ENCODE data around the gene PCSK6. TPM values are rescaled to one million over a fixed set of nuclear protein-coding genes. Genes with fewer than 3 reads are reported as not detected.
"Not testable (repeated sequence)": the region's sequence is repeated elsewhere in the genome, so short reads cannot be mapped to it uniquely, and the experiment has no call there.

Gene PCSK6
- total RNA-seq, 1 donor: 0.54 TPM

- DNase-seq (ENCODE audit: low read depth in 2 of 3, low spot score in 2 of 3): no peak
Measured at GRCh38 chr15:101388046-101388445, 101.5 kb downstream of the PCSK6 start.

- DNase-seq (ENCODE audit: low read depth in 2 of 3, low spot score in 2 of 3): no peak
Measured at GRCh38 chr15:101387574-101387973, 101.9 kb downstream of the PCSK6 start.

- DNase-seq (ENCODE audit: low read depth in 2 of 3, low spot score in 2 of 3): no peak
Measured at GRCh38 chr15:101386967-101387366, 102.5 kb downstream of the PCSK6 start.

- no peak for DNase-seq (ENCODE audit: low read depth in 2 of 3, low spot score in 2 of 3)
Measured at GRCh38 chr15:101386006-101386405, 103.5 kb downstream of the PCSK6 start.

GRCh38 chr15:101384276-101384675, 105.2 kb downstream of the PCSK6 start:
- DNase-seq (ENCODE audit: low read depth in 2 of 3, low spot score in 2 of 3): no peak

- no peak for DNase-seq (ENCODE audit: low read depth in 2 of 3, low spot score in 2 of 3)
Measured at GRCh38 chr15:101382544-101382943, 107.0 kb downstream of the PCSK6 start.

GRCh38 chr15:101381671-101382212, 107.8 kb downstream of the PCSK6 start:
- no peak for DNase-seq (ENCODE audit: low read depth in 2 of 3, low spot score in 2 of 3)

- DNase-seq (ENCODE audit: low read depth in 2 of 3, low spot score in 2 of 3): no peak
Measured at GRCh38 chr15:101380146-101380545, 109.4 kb downstream of the PCSK6 start.

- no peak for DNase-seq (ENCODE audit: low read depth in 2 of 3, low spot score in 2 of 3)
Measured at GRCh38 chr15:101379647-101380046, 109.9 kb downstream of the PCSK6 start.

- no peak for DNase-seq (ENCODE audit: low read depth in 2 of 3, low spot score in 2 of 3)
Measured at GRCh38 chr15:101378879-101379278, 110.6 kb downstream of the PCSK6 start.

- DNase-seq (ENCODE audit: low read depth in 2 of 3, low spot score in 2 of 3): no peak
Measured at GRCh38 chr15:101378171-101378755, 111.2 kb downstream of the PCSK6 start.

- no peak for DNase-seq (ENCODE audit: low read depth in 2 of 3, low spot score in 2 of 3)
Measured at GRCh38 chr15:101376615-101377395, 112.7 kb downstream of the PCSK6 start.

GRCh38 chr15:101375006-101375405, 114.5 kb downstream of the PCSK6 start:
- not testable (repeated sequence) for DNase-seq (ENCODE audit: low read depth in 2 of 3, low spot score in 2 of 3)

GRCh38 chr15:101374326-101374725, 115.2 kb downstream of the PCSK6 start:
- DNase-seq (ENCODE audit: low read depth in 2 of 3, low spot score in 2 of 3): no peak

- peak in 1 of 3 donors; percentile 54 for DNase-seq (ENCODE audit: low read depth in 2 of 3, low spot score in 2 of 3)
Measured at GRCh38 chr15:101373577-101373976, 115.9 kb downstream of the PCSK6 start.

GRCh38 chr15:101372960-101373525, 116.5 kb downstream of the PCSK6 start:
- DNase-seq (ENCODE audit: low read depth in 2 of 3, low spot score in 2 of 3): no peak

GRCh38 chr15:101372149-101372577, 117.3 kb downstream of the PCSK6 start:
- no peak for DNase-seq (ENCODE audit: low read depth in 2 of 3, low spot score in 2 of 3)

- DNase-seq (ENCODE audit: low read depth in 2 of 3, low spot score in 2 of 3): no peak
Measured at GRCh38 chr15:101371519-101371918, 118.0 kb downstream of the PCSK6 start.

GRCh38 chr15:101371081-101371480, 118.4 kb downstream of the PCSK6 start:
- DNase-seq (ENCODE audit: low read depth in 2 of 3, low spot score in 2 of 3): no peak

- no peak for DNase-seq (ENCODE audit: low read depth in 2 of 3, low spot score in 2 of 3)
Measured at GRCh38 chr15:101370330-101371024, 119.0 kb downstream of the PCSK6 start.

- DNase-seq (ENCODE audit: low read depth in 2 of 3, low spot score in 2 of 3): no peak
Measured at GRCh38 chr15:101369676-101370075, 119.8 kb downstream of the PCSK6 start.

Measured in hematopoietic multipotent progenitor cell (in vitro differentiated cells).